ENCODE measurements around the gene ADGRG6. TPM values are rescaled to one million over a fixed set of nuclear protein-coding genes. Genes with fewer than 3 reads are reported as not detected.

ADGRG6 gene
- total and polyA plus RNA-seq, 2 donors (not counting 1 experiment from before 2014, with no cell fraction given), result 49.9 to 67.2 TPM

- H2AFZ ChIP-seq (ENCODE audit: low read length), result no peak overlapping the region
- H3K4me2 ChIP-seq (ENCODE audit: extremely low read depth, insufficient read depth, low read length), result no peak overlapping the region
- H3K36me3 ChIP-seq (ENCODE audit: control insufficient read depth, insufficient read depth, low read length), result no peaks in the 10 kb centered on the region
- no peak for TF ChIP-seq EZH2 (IDR thresholded peaks at IDR 0.05; ENCODE audit: low read length, missing control alignments)
- TF ChIP-seq, protein P1, sequence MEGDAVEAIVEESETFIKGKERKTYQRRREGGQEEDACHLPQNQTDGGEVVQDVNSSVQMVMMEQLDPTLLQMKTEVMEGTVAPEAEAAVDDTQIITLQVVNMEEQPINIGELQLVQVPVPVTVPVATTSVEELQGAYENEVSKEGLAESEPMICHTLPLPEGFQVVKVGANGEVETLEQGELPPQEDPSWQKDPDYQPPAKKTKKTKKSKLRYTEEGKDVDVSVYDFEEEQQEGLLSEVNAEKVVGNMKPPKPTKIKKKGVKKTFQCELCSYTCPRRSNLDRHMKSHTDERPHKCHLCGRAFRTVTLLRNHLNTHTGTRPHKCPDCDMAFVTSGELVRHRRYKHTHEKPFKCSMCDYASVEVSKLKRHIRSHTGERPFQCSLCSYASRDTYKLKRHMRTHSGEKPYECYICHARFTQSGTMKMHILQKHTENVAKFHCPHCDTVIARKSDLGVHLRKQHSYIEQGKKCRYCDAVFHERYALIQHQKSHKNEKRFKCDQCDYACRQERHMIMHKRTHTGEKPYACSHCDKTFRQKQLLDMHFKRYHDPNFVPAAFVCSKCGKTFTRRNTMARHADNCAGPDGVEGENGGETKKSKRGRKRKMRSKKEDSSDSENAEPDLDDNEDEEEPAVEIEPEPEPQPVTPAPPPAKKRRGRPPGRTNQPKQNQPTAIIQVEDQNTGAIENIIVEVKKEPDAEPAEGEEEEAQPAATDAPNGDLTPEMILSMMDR (conservative IDR thresholded peaks at IDR 0.05 in 1 of 2, IDR thresholded peaks at IDR 0.05 in 1 of 2; ENCODE audit: low read depth in 1 of 2, low read length in 2 of 2), result no peak
- H3K9me3 ChIP-seq (ENCODE audit: control insufficient read depth, insufficient read depth, low read depth, low read length), result no peaks in the 10 kb centered on the region
- H3K4me1 ChIP-seq (ENCODE audit: control insufficient read depth, extremely low read depth, insufficient read depth, low read length), result no peaks in the 10 kb centered on the region
- no peak for DNase-seq (ENCODE audit: low read depth in 2 of 2)
- H3K27ac ChIP-seq (ENCODE audit: insufficient read depth, low read length), result no peak overlapping the region
- H4K20me1 ChIP-seq (ENCODE audit: control insufficient read depth, extremely low read depth, insufficient read depth, low read length), result no peaks in the 10 kb centered on the region
- H3K79me2 ChIP-seq (ENCODE audit: control insufficient read depth, insufficient read depth, low read length), result no peaks in the 10 kb centered on the region
- no peak overlapping the region for H3K9ac ChIP-seq (ENCODE audit: insufficient read depth, low read length)
- H3K27me3 ChIP-seq (ENCODE audit: control insufficient read depth, insufficient read depth, low read length), result no peaks in the 10 kb centered on the region
- H3K4me3 ChIP-seq (replicated peaks in 1 of 4; ENCODE audit: control extremely low read depth in 1 of 4, insufficient read depth in 1 of 4, low read depth in 3 of 4, low read length in 4 of 4), result no peak overlapping the region
These were observed 127.4 kb downstream of the ADGRG6 start for GRCh38 chr6:142429195-142429594.

DNA sequence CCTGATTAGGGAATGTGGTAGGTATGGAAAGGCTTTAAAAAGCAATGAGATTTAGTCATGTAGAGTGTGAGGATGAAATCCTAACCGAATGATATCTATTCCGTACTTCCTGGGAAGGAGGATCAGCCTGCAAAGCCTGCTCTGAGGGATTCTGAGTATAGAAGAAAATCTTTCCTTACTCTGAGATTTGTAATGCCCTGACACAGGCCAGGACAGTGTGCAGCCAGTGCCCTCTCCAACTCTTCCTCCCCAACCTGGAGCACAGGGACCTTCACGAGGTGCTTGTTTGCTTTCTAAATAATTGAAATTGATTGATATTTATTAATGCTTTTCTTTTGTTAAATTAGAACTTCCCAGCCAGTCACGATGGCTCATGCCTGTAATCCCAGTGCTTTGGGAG lies 131.6 kb downstream of the ADGRG6 start:
- H3K79me2 ChIP-seq (ENCODE audit: control insufficient read depth, insufficient read depth, low read length), result no peaks in the 10 kb centered on the region
- H3K4me3 ChIP-seq (replicated peaks in 1 of 4; ENCODE audit: control extremely low read depth in 1 of 4, insufficient read depth in 1 of 4, low read depth in 3 of 4, low read length in 4 of 4), result no peak overlapping the region
- peaks cover 2% of the 10 kb centered on the region for H3K36me3 ChIP-seq (ENCODE audit: control insufficient read depth, insufficient read depth, low read length)
- H3K27ac ChIP-seq (ENCODE audit: insufficient read depth, low read length), result no peak overlapping the region
- H3K9ac ChIP-seq (ENCODE audit: insufficient read depth, low read length), result no peak overlapping the region
- no peak for TF ChIP-seq EZH2 (IDR thresholded peaks at IDR 0.05; ENCODE audit: low read length, missing control alignments)
- TF ChIP-seq, protein P1 (conservative IDR thresholded peaks at IDR 0.05 in 1 of 2, IDR thresholded peaks at IDR 0.05 in 1 of 2; ENCODE audit: low read depth in 1 of 2, low read length in 2 of 2), result no peak
- no peaks in the 10 kb centered on the region for H4K20me1 ChIP-seq (ENCODE audit: control insufficient read depth, extremely low read depth, insufficient read depth, low read length)
- no peaks in the 10 kb centered on the region for H3K27me3 ChIP-seq (ENCODE audit: control insufficient read depth, insufficient read depth, low read length)
- no peak for DNase-seq (ENCODE audit: low read depth in 2 of 2)
- no peaks in the 10 kb centered on the region for H3K9me3 ChIP-seq (ENCODE audit: control insufficient read depth, insufficient read depth, low read depth, low read length)
- no peak overlapping the region for H2AFZ ChIP-seq (ENCODE audit: low read length)
- H3K4me1 ChIP-seq (ENCODE audit: control insufficient read depth, extremely low read depth, insufficient read depth, low read length), result no peaks in the 10 kb centered on the region
- no peak overlapping the region for H3K4me2 ChIP-seq (ENCODE audit: extremely low read depth, insufficient read depth, low read length)

DNA sequence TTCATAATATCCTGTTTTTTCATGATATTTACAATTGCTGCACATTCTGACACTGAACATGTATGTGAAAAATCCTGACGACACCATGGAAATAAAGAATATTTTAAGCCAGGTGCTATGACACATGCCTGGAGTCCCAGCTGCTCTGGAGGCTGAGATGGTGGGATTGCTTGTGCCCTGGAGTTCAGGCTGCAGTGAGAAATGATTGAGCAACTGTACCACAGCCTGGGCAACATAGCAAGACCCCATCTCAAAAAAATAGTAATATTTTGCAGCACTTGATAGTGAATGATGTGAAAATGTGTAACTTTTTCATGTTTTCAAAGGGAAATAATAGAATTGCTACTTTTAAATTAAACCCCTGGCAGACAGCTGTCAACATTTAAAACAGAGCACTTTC lies 137.1 kb downstream of the ADGRG6 start:
- no peak overlapping the region for H3K4me2 ChIP-seq (ENCODE audit: extremely low read depth, insufficient read depth, low read length)
- H3K9ac ChIP-seq (ENCODE audit: insufficient read depth, low read length), result no peak overlapping the region
- H3K4me1 ChIP-seq (ENCODE audit: control insufficient read depth, extremely low read depth, insufficient read depth, low read length), result peaks cover 2% of the 10 kb centered on the region
- TF ChIP-seq, protein P1 (conservative IDR thresholded peaks at IDR 0.05 in 1 of 2, IDR thresholded peaks at IDR 0.05 in 1 of 2; ENCODE audit: low read depth in 1 of 2, low read length in 2 of 2), result no peak
- TF ChIP-seq EZH2 (IDR thresholded peaks at IDR 0.05; ENCODE audit: low read length, missing control alignments), result no peak
- no peaks in the 10 kb centered on the region for H4K20me1 ChIP-seq (ENCODE audit: control insufficient read depth, extremely low read depth, insufficient read depth, low read length)
- H3K4me3 ChIP-seq (replicated peaks in 1 of 4; ENCODE audit: control extremely low read depth in 1 of 4, insufficient read depth in 1 of 4, low read depth in 3 of 4, low read length in 4 of 4), result no peak overlapping the region
- no peaks in the 10 kb centered on the region for H3K27me3 ChIP-seq (ENCODE audit: control insufficient read depth, insufficient read depth, low read length)
- H3K27ac ChIP-seq (ENCODE audit: insufficient read depth, low read length), result no peak overlapping the region
- H3K36me3 ChIP-seq (ENCODE audit: control insufficient read depth, insufficient read depth, low read length), result peaks cover 2% of the 10 kb centered on the region
- DNase-seq (ENCODE audit: low read depth in 2 of 2), result no peak
- no peak overlapping the region for H2AFZ ChIP-seq (ENCODE audit: low read length)
- H3K79me2 ChIP-seq (ENCODE audit: control insufficient read depth, insufficient read depth, low read length), result no peaks in the 10 kb centered on the region
- H3K9me3 ChIP-seq (ENCODE audit: control insufficient read depth, insufficient read depth, low read depth, low read length), result no peaks in the 10 kb centered on the region
